Glutamatergic neuron (in vitro differentiated cells): ENCODE data around the gene NAGLU. TPM values are rescaled to one million over a fixed set of nuclear protein-coding genes. Genes with fewer than 3 reads are reported as not detected.

Experiments
- DNase-seq: peaks from one replicate; pipeline ENCODE4 v3.0.0; 2022
- H3K27ac Mint-ChIP-seq: one replicate; pipeline ENCODE4 v1.8.0; 2020; ENCODE audit warnings: mild to moderate bottlenecking, mixed read lengths, inconsistent platforms; ENCODE audit not compliant: unreplicated experiment
- H3K27me3 Mint-ChIP-seq: one replicate; pipeline ENCODE4 v1.8.0; 2020; ENCODE audit warnings: mild to moderate bottlenecking, moderate library complexity, mixed read lengths, inconsistent platforms; ENCODE audit not compliant: unreplicated experiment
- H3K36me3 Mint-ChIP-seq: one replicate; pipeline ENCODE4 v1.8.0; 2020; ENCODE audit warnings: mild to moderate bottlenecking, mixed read lengths, inconsistent platforms; ENCODE audit not compliant: unreplicated experiment
- H3K4me1 Mint-ChIP-seq: one replicate; pipeline ENCODE4 v1.8.0; 2020; ENCODE audit warnings: mild to moderate bottlenecking, low read depth, mixed read lengths, inconsistent platforms; ENCODE audit not compliant: unreplicated experiment
- H3K4me3 Mint-ChIP-seq: one replicate; pipeline ENCODE4 v1.8.0; 2020; ENCODE audit warnings: mild to moderate bottlenecking, mixed read lengths, inconsistent platforms; ENCODE audit not compliant: unreplicated experiment
- H3K9me3 Mint-ChIP-seq: one replicate; pipeline ENCODE4 v1.8.0; 2020; ENCODE audit warnings: mild to moderate bottlenecking, moderate library complexity, mixed read lengths, inconsistent platforms; ENCODE audit not compliant: unreplicated experiment
- total RNA-seq: library from RNA; stranded (reverse); fragmentation: NEBNext Ultra II Directional; extraction: Animal tissue kit (Norgen Biotek cat#: 25700); gene quantifications from one replicate; pipeline ENCODE4 v1.2.1, GENCODE V29; 2021; ENCODE audit not compliant: unreplicated experiment
- TF ChIP-seq, protein P1 (sequence below): fragments of 200-600 bp; sonication (generic); IDR thresholded peaks from one replicate; pipeline ENCODE4 v1.5.0; 2021; ENCODE audit not compliant: partially characterized antibody, unreplicated experiment

NAGLU gene
- total RNA-seq, 1 donor from 2014 or later = 42.8 TPM

DNA sequence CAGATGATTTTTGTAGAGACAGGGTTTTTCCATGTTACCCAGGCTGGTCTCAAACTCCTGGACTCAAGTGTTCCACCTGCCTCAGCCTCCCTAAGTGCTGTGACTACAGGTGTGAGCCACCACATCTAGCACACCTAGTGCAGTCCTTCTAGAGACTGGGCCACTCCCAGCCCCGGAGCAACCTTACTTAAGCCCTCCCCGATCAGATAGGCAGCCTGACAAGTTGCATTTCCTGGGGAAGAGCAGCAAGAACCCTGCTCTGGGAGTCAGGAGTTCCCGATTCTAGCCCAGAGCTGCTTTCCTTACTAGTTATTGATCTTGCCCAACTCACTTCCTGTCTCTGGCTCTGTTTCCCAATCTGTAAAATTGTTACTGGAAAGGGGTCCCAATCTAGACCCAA is 7.0 kb upstream of the NAGLU start:
- DNase-seq = no peak
- peaks cover 5% of the 10 kb centered on the region for H3K9me3 Mint-ChIP-seq
- peaks cover 10% of the 10 kb centered on the region for H3K4me1 Mint-ChIP-seq
- H3K27ac Mint-ChIP-seq = no peak overlapping the region
- H3K27me3 Mint-ChIP-seq = no peaks in the 10 kb centered on the region
- no peak overlapping the region for H3K4me3 Mint-ChIP-seq
- TF ChIP-seq, protein P1, sequence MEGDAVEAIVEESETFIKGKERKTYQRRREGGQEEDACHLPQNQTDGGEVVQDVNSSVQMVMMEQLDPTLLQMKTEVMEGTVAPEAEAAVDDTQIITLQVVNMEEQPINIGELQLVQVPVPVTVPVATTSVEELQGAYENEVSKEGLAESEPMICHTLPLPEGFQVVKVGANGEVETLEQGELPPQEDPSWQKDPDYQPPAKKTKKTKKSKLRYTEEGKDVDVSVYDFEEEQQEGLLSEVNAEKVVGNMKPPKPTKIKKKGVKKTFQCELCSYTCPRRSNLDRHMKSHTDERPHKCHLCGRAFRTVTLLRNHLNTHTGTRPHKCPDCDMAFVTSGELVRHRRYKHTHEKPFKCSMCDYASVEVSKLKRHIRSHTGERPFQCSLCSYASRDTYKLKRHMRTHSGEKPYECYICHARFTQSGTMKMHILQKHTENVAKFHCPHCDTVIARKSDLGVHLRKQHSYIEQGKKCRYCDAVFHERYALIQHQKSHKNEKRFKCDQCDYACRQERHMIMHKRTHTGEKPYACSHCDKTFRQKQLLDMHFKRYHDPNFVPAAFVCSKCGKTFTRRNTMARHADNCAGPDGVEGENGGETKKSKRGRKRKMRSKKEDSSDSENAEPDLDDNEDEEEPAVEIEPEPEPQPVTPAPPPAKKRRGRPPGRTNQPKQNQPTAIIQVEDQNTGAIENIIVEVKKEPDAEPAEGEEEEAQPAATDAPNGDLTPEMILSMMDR = no peak
- H3K36me3 Mint-ChIP-seq = no peaks in the 10 kb centered on the region

DNA sequence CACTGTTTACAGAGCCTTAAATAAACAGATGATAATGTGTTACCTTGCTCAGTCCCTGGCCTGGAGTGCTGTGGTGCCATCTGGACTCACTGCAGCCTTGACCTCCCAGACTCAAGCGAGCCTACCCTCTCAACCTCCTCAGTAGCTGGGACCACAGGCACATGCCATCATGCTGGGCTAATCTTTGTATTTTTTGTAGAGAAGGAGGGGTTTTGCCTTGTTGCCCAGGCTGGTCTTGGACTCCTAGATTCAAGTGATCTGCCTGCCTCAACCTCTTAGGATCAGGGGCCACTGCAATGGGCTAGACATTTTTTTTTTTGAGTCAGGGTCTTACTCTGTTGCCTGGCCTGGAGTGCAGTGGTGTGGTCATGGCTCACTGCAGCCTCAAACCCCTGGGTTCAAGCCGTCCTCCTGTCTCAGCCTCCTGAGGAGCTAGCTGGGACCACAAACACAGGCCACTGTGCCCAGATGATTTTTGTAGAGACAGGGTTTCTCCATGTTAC is 5.0 kb upstream of the NAGLU start:
- Mint-ChIP-seq H3K4me1 (peaks cover 18% of the 10 kb centered on the region), H3K9me3 (peaks cover 5% of the 10 kb centered on the region), H3K27me3 (no peaks in the 10 kb centered on the region), H3K27ac (no peak overlapping the region), H3K4me3 (no peak overlapping the region), H3K36me3 (no peaks in the 10 kb centered on the region)
- TF ChIP-seq, protein P1 = no peak
- DNase-seq = no peak

DNA sequence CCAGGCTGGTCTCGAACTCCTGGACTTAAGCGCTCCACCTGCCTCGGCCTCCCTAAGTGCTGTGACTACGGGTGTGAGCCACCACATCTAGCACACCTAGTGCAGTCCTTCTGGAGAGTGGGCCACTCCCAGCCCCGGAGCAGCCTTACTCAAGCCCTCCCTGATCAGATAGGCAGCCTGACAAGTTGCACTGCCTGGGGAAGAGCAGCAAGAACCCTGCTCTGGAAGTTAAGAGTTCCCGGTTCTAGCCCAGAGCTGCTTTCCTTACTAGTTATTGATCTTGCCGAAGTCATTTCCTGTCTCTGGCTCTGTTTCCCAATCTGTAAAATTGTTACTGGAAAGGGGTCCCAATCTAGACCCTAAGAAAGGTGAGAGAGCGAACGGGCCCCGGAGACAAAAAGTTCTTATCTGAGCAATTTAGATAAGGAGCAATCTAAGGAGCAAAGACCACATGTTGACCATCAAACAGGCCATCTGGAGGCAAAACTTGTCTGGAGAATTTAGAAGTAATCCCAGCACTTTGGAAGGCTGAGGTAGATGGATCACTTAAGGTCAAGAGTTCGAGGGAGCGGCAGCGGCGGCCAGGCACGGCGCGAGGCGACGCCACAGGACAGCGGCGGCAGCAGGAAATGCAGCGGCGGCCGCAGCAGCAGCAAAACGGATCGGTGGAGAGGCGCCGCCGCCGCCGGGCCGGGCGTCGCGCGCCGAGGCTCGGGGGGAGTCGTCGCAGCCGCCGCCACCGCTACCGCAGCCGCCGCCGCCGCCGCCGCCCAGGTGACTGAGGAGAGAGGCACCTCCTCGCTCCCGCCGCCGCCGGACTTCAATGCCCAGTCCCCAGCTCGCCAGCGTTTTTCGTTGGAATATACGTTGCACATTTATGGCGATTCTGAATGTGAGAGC is 4.3 kb upstream of the NAGLU start:
- TF ChIP-seq, protein P1 = peak; percentile 27
- peaks cover 2% of the 10 kb centered on the region for H3K27me3 Mint-ChIP-seq
- peaks cover 7% of the 10 kb centered on the region for H3K9me3 Mint-ChIP-seq
- peak overlapping the region; percentile 55 for H3K27ac Mint-ChIP-seq
- H3K36me3 Mint-ChIP-seq = no peaks in the 10 kb centered on the region
- H3K4me3 Mint-ChIP-seq = peak overlapping the region; percentile 71
- H3K4me1 Mint-ChIP-seq = peaks cover 18% of the 10 kb centered on the region
- peak; percentile 74 for DNase-seq

DNA sequence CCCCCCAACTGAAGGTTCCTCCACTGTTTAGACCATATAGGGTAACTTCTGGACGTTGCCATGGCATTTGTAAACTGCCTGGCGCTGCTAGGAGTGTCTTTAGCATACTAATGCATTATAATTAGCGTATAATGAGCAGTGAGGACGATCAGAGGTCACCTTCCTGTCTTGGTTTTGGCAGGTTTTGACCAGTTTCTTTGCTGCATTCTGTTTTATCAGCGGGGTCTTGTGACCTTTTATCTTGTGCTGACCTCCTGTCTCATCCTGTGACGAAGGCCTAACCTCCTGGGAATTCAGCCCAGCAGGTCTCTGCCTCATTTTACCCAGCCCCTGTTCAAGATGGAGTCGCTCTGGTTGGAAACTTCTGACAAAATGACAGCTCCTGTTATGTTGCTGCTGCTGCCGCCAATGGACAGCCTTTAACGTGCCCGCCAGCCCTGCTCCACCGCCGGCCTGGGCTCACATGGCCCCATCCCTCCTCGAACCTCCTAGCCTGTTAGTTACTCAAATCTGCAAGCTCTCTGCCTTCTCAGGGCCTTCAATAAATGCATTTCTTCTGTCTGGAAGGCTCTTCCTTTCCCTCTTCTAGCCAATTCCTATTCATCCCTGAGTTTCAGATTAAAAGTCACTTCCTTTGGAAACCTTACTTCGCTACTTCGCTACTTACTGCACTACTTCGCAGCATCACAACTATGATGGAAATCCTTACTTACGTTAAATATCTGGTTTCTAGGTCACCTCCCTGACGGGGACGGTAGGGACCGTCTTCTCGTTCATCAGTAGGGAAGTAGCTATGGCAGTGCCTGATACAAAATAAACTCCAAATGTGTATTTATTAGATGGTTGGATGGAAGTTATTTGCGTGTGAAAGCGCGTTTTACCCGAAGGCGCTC is 640 bp upstream of the NAGLU start:
- Mint-ChIP-seq H3K4me3 (peak overlapping the region; percentile 87), H3K27ac (peak overlapping the region; percentile 90), H3K36me3 (no peaks in the 10 kb centered on the region), H3K4me1 (peaks cover 24% of the 10 kb centered on the region), H3K9me3 (peaks cover 14% of the 10 kb centered on the region), H3K27me3 (peaks cover 11% of the 10 kb centered on the region)
- DNase-seq = no peak
- TF ChIP-seq, protein P1 = no peak
